ENCODE data around the gene FAM163B.

Gene FAM163B

DNA sequence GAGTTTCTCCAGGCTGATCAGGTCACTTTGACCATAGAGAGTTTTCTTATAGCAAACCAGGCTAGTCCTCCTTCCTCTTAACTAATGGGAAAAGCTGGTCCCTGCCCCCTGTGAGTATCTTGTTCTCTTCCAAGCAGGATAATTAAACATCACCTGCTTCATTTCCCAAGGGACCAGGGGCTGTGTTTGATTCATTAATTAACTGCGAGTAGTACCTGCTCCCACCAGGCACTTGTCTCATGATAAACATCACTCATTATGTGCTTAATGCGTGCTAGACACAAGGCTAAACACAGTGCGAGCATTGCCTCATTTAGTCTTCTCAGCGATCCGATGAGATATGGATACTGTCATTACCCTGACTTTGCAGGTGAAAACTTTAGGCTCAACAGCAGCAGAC lies 1.7 kb upstream of the FAM163B start:
- Histone ChIP-seq H3K79me2 (ENCODE audit: low read length) (no peaks in the 10 kb centered on the region), H4K20me1 (ENCODE audit: insufficient read depth, low read length) (no peaks in the 10 kb centered on the region), H3K4me2 (ENCODE audit: low read depth, low read length) (no peak overlapping the region), H3K4me1 (ENCODE audit: low read length) (no peaks in the 10 kb centered on the region), H3K36me3 (replicated peaks; ENCODE audit: insufficient read depth, low read length) (no peaks in the 10 kb centered on the region), H3K4me3 (ENCODE audit: low read length) (no peak overlapping the region), H3K9me3 (replicated peaks; ENCODE audit: insufficient read depth, low read length) (no peaks in the 10 kb centered on the region), H3K27ac (ENCODE audit: low read length) (no peak overlapping the region), H3K9ac (ENCODE audit: low read length) (no peak overlapping the region), H3K9me2 (replicated peaks; ENCODE audit: insufficient read depth, low read length) (no peaks in the 10 kb centered on the region), H3F3A (ENCODE audit: insufficient read depth, low read length) (no peaks in the 10 kb centered on the region), H3K27me3 (replicated peaks; ENCODE audit: insufficient read depth, low read length) (peaks cover 90% of the 10 kb centered on the region), H2AFZ (ENCODE audit: low read length) (no peak overlapping the region)
- TF ChIP-seq CTCF (IDR thresholded peaks at IDR 0.05; ENCODE audit: low read length) (no peak), EZH2phosphoT487 (IDR thresholded peaks at IDR 0.05; ENCODE audit: low read length) (no peak), EZH2 (optimal IDR thresholded peaks at IDR 0.05; ENCODE audit: low read depth, low read length) (no peak)
- no peak for DNase-seq

GRCh38 chr9:133608889-133609288 lies 300 bp downstream of the FAM163B start:
- no peaks in the 10 kb centered on the region for H3K9me2 ChIP-seq (replicated peaks; ENCODE audit: insufficient read depth, low read length)
- no peaks in the 10 kb centered on the region for H3K79me2 ChIP-seq (ENCODE audit: low read length)
- no peaks in the 10 kb centered on the region for H3K4me1 ChIP-seq (ENCODE audit: low read length)
- H3K27ac ChIP-seq (ENCODE audit: low read length), result no peak overlapping the region
- no peaks in the 10 kb centered on the region for H4K20me1 ChIP-seq (ENCODE audit: insufficient read depth, low read length)
- H3K27me3 ChIP-seq (replicated peaks; ENCODE audit: insufficient read depth, low read length), result peaks cover 90% of the 10 kb centered on the region
- H3K36me3 ChIP-seq (replicated peaks; ENCODE audit: insufficient read depth, low read length), result no peaks in the 10 kb centered on the region
- no peak for TF ChIP-seq EZH2 (optimal IDR thresholded peaks at IDR 0.05; ENCODE audit: low read depth, low read length)
- no peak for TF ChIP-seq CTCF (IDR thresholded peaks at IDR 0.05; ENCODE audit: low read length)
- TF ChIP-seq EZH2phosphoT487 (IDR thresholded peaks at IDR 0.05; ENCODE audit: low read length), result no peak
- no peak for DNase-seq
- H2AFZ ChIP-seq (ENCODE audit: low read length), result no peak overlapping the region
- no peaks in the 10 kb centered on the region for H3F3A ChIP-seq (ENCODE audit: insufficient read depth, low read length)
- no peak overlapping the region for H3K9ac ChIP-seq (ENCODE audit: low read length)
- no peak overlapping the region for H3K4me2 ChIP-seq (ENCODE audit: low read depth, low read length)
- H3K9me3 ChIP-seq (replicated peaks; ENCODE audit: insufficient read depth, low read length), result no peaks in the 10 kb centered on the region
- H3K4me3 ChIP-seq (ENCODE audit: low read length), result no peak overlapping the region

DNA sequence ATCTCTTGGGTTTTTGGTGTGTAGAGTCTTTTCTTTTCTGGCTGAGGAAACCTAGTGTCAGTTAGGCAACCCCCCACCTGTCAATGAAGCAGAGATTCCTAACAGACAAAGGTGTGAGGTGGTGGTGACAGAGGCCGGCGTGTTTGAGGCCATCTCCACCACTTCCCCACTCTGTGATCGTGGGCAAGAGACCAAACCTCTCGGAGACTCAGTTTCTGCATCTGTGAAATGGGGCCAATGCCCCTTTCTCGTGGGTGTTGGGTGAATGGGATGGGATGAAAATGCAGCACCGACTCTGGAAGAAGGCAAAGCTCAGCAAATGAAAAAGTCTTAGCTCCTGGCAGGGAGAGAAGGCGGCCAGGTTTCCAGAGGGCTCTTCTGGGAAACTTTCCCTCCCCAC lies 807 bp downstream of the FAM163B start:
- TF ChIP-seq CTCF (IDR thresholded peaks at IDR 0.05; ENCODE audit: low read length) (no peak), EZH2 (optimal IDR thresholded peaks at IDR 0.05; ENCODE audit: low read depth, low read length) (no peak)
- Histone ChIP-seq H3K27me3 (replicated peaks; ENCODE audit: insufficient read depth, low read length) (peaks cover 90% of the 10 kb centered on the region), H3F3A (ENCODE audit: insufficient read depth, low read length) (no peaks in the 10 kb centered on the region), H3K9ac (ENCODE audit: low read length) (no peak overlapping the region), H3K9me3 (replicated peaks; ENCODE audit: insufficient read depth, low read length) (no peaks in the 10 kb centered on the region), H3K4me3 (ENCODE audit: low read length) (no peak overlapping the region), H3K79me2 (ENCODE audit: low read length) (no peaks in the 10 kb centered on the region), H3K4me1 (ENCODE audit: low read length) (no peaks in the 10 kb centered on the region), H2AFZ (ENCODE audit: low read length) (no peak overlapping the region), H4K20me1 (ENCODE audit: insufficient read depth, low read length) (no peaks in the 10 kb centered on the region), H3K9me2 (replicated peaks; ENCODE audit: insufficient read depth, low read length) (no peaks in the 10 kb centered on the region), H3K4me2 (ENCODE audit: low read depth, low read length) (no peak overlapping the region), H3K27ac (ENCODE audit: low read length) (no peak overlapping the region), H3K36me3 (replicated peaks; ENCODE audit: insufficient read depth, low read length) (no peaks in the 10 kb centered on the region)
- no peak for DNase-seq

Data from MM.1S (cell line).